ENCODE results near the gene ABHD13.
"Not testable (repeated sequence)": the region's sequence is repeated elsewhere in the genome, so short reads cannot be mapped to it uniquely, and the experiment has no call there.

The ABHD13 gene

GRCh38 chr13:108223687-108224503 is 5.7 kb downstream of the ABHD13 start:
- no peak for DNase-seq (ENCODE audit: low spot score)

- DNase-seq (ENCODE audit: low spot score) = no peak
Observed at GRCh38 chr13:108225440-108225839, 7.2 kb downstream of the ABHD13 start.

GRCh38 chr13:108226184-108226583 is 8.0 kb downstream of the ABHD13 start:
- DNase-seq (ENCODE audit: low spot score) = no peak

DNA sequence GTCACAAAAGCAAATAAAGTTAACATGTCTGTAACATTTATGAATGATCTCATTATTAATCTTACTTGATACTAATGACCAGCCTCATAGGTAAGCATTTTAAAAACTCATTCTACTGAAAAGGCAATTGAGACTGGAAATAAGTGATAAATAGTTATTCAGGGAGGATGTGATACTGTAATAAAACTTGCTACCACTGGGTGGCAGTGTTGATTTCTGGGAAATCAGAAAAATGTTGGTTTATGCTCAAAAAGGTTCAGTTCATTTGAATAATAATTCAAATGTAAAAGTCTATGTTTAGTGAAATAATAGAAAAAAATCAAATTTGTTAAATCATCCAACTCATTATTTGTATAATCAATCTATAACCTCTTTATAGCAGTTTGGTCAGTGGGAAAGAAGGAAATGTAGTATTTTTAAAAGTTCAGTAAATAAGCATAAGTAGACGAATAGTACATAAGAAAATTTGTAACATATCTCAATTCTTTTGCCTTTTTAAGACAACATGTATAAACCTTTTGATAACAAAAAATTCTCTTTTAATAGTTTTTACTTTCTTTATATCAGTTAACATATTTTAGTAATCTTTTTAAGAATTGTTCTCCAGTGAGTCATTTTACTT is 9.6 kb downstream of the ABHD13 start:
- DNase-seq (ENCODE audit: low spot score) = peak; percentile 64

GRCh38 chr13:108230377-108230776 is 12.2 kb downstream of the ABHD13 start:
- DNase-seq (ENCODE audit: low spot score) = no peak

DNA sequence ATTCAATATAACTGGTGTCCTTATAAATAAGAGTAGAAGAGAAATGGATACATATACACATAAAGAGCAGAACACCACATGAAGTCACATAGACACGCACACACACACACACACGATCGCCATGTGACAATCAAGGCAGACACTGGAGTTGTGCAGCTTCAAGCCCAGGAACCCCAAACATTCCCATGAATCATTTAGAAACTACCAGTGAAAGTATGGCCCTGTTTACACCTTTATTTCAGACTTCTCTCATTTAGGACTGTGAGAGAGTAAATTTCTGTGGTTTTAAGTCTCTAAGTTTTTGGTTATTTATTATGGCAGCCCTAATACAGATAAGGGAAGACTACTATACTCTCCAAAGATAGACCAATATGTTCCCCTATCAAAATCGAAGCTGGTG is 31.0 kb downstream of the ABHD13 start:
- no peak for DNase-seq (ENCODE audit: low spot score)

DNA sequence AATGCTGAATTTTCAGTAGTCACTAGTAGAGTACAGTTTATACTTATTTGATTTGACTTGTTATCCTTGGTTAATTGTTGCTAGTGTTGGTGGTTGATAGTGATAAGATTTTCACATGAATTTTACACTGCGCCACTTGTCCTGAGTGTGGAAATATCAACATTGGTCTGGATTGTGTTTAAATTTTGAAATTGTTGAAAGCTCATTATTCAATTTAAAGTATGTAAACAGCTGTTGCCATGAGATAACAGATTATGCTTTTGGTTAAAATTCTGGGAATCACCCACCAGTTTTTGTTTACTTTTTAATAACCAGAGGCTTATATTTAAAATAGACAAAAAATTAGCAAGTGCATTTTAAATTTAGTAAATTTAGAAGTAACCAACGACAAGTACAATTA is 39.1 kb downstream of the ABHD13 start:
- DNase-seq (ENCODE audit: low spot score) = no peak

DNA sequence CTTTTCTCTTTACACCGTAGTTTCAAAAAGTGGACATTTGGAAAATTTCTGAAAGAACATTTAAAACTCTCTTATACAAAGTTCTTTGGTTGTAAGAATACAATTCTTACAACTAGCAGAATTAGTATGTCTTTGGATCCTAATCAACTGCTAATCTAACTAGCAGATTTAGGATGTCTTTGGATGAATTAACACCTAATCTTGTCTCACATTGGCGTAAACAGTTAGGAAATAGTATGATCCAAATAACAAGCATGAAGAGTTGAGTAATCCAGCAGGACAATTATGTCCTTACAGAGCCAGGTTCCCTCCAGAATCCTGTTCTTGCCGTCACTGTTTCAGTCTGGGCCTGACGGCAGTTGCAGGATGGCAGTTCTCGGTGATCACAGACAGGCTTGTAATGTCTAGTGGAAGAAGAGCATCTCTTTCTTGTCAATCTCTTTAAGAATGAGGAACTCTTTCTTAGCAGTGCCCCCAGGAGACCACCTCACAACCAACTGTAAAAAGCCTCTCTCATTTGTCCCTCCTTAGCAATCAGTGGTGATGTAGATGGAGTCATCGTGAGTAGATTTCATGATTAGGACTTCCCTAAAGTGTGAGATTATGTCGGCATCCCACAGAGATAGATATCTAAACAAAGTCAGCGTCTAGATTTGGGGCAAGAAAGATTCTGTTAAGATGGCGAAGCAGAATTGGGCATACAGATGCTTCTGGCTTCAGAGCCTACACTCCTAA is 45.6 kb downstream of the ABHD13 start:
- DNase-seq (ENCODE audit: low spot score) = no peak

- DNase-seq (ENCODE audit: low spot score) = no peak
Observed at GRCh38 chr13:108266321-108266990, 48.3 kb downstream of the ABHD13 start.

DNA sequence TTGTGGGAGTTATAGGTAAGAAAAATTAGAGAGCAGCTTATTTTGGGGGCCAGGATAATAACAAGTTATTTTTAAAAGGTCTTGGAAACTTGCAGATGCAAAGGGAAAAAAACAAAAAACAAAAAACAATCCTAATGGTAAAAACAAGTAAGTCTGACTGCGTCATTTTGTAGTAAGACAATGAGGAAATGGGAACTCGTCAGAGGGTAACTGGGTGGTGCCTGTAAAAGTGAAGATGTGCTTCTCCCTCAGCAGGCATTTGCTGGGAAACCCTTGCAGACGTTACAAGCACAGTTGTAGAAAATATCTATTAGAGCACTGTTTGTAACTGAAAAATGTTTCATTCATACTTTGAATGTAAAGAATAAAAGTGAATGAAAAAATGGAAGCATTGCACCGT is 49.2 kb downstream of the ABHD13 start:
- DNase-seq (ENCODE audit: low spot score) = no peak

GRCh38 chr13:108267855-108268254 is 49.7 kb downstream of the ABHD13 start:
- DNase-seq (ENCODE audit: low spot score) = not testable (repeated sequence)

DNA sequence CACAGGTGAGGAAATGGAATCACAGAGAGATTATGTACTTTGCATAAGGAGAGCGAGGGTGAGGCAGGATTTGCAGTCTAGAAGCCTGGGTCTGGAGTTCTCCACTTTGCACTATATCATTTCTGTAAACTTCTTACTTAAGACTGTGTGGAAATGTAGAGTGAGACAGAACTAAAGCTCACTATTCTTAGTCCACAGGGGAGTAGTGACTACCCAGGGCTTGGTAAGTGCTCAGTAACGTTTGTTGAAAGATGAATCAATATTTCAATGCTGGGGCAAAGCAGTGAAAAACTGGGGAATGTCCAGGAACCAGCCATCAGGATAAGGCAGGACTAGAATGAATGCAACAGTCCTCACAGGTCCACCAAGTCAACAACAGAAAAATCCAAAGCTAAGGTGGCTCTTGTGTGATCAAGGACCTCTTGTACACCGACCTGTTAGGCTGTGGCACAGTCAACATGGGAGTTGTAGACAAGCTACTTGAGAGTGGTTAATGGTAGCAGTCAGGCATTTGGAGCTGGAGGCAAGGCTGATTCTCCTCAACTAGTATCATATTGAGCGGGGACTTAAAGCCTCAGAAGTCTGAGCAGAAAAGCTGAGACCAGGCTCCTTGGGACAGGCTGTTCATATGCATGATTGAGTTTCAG is 50.4 kb downstream of the ABHD13 start:
- no peak for DNase-seq (ENCODE audit: low spot score)

- no peak for DNase-seq (ENCODE audit: low spot score)
Observed at GRCh38 chr13:108269601-108270328, 51.6 kb downstream of the ABHD13 start, which contains the start of gene TNFSF13B. Gene TNFSF13B, plus strand, starts transcription at chr13:108269718. Its CDS starts 178 bp downstream, at chr13:108269896.

DNA sequence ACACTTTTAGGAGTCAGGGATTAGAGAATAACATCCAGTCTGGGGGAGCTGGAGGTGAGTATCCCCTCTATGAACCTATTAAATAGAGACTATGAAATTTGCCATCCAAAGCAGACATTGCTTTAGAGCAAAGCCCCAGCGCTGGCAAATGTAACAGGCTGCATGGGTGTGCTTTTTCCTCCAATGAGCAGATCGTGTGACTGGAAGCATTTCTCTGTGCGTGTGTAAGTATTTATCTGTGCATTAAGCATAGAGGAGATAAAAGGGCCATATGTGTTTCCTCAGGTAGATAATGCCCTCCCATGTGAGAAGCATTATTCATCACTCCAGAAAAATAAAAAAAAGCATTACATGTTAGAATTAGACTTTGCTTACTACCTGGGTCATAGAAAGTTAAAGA is 52.2 kb downstream of the ABHD13 start:
- DNase-seq (ENCODE audit: low spot score) = no peak

DNA sequence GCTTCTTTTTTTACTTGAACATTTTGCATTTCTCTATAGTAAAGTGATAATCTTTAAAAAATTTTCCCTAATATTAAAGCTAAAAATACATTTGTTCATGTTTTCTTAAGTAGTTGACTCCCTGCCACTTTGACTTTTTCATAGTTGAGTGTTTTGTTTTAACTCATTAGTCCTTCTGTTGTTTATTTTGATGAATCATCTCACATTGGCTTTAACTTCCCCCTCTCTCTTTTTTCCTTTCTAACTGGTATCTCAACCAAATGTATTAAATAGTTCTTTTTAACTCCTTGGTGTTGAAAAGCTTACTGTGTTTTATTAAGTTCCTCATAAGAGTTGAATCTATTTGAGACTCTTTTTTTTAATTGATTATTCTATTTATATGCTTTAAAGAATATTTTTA is 54.1 kb downstream of the ABHD13 start:
- DNase-seq (ENCODE audit: low spot score) = no peak

- DNase-seq (ENCODE audit: low spot score) = no peak
Observed at GRCh38 chr13:108273429-108274118, 55.4 kb downstream of the ABHD13 start.

GRCh38 chr13:108274718-108275117 is 56.5 kb downstream of the ABHD13 start:
- no peak for DNase-seq (ENCODE audit: low spot score)

- no peak for DNase-seq (ENCODE audit: low spot score)
Observed at GRCh38 chr13:108276060-108276459, 57.9 kb downstream of the ABHD13 start.

DNA sequence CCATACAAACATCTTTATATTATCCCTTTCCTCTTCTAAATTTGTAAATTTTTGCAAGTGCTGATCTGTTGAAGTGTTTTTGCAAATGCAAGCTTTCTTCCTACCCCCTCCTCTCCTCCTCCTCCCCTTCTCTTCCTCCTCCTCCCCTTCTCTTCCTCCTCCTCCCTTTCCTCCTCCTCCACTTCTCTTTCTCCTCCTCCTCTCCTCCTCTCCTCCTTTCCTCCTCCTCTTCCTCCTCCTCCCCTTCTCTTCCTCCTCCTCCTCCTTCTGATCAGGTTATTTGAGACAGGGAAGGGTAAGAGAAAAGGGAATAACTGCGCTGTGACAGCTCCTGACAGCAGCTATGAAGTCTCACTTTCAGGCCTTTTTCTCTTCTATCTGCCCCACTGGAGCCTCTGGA is 60.3 kb downstream of the ABHD13 start:
- no peak for DNase-seq (ENCODE audit: low spot score)

DNA sequence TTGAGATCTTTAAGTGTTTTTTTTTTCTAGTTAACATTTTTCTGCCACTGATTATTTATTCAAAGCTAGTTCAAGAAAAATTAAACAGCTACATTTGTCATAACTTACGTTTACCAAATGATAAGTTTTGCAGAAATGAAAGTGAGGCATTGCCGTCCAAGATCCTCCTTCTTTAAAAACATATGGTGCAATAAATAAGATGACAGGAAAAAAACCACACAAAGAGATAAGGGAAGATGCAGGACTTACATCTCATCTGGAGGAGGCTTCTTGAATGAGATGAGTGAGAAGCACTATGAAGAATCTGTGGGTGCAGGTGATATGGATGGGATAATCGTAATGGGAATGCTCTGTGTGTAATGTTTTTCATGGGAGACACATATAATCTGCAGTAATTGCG is 63.7 kb downstream of the ABHD13 start:
- no peak for DNase-seq (ENCODE audit: low spot score)

GRCh38 chr13:108283110-108283509 is 64.9 kb downstream of the ABHD13 start:
- DNase-seq (ENCODE audit: low spot score) = no peak
